GM23338 (cell line): ENCODE data around the gene SESN2. TPM values are rescaled to one million over a fixed set of nuclear protein-coding genes. Genes with fewer than 3 reads are reported as not detected.

ENCODE experiments used
- ATAC-seq: fragments of 200-7000 bp; cut with Tn5 transposase; 3 replicates; pipeline ENCODE4 v1.9.1; 2020
- DNase-seq: peaks from one replicate; pipeline ENCODE4 v3.0.0-alpha.2; 2015; ENCODE audit warnings: low spot score
- H2AFZ ChIP-seq: fragments of 200-600 bp; sonication (generic); 2 replicates; pipeline ENCODE4 v1.8.0; 2016; ENCODE audit warnings: antibody characterized with exemption, mild to moderate bottlenecking, moderate library complexity
- H3F3A ChIP-seq: fragments of 200-600 bp; sonication (generic); replicated peaks from 2 replicates; pipeline ENCODE4 v1.8.0; 2017; ENCODE audit warnings: antibody characterized with exemption, mixed run types, low read depth
- H3K27ac ChIP-seq: fragments of 200-600 bp; sonication (generic); 2 replicates; pipeline ENCODE4 v1.6.1; 2016; ENCODE audit warnings: low read depth
- H3K27me3 ChIP-seq: fragments of 200-600 bp; sonication (generic); 2 replicates; pipeline ENCODE4 v1.8.0; 2016; ENCODE audit warnings: mild to moderate bottlenecking, mixed run types, moderate library complexity; ENCODE audit not compliant: insufficient read depth
- H3K36me3 ChIP-seq: fragments of 200-600 bp; sonication (generic); 2 replicates; pipeline ENCODE4 v1.8.0; 2016; ENCODE audit warnings: mild to moderate bottlenecking; ENCODE audit not compliant: insufficient read depth
- H3K4me1 ChIP-seq: fragments of 200-600 bp; sonication (generic); 2 replicates; pipeline ENCODE4 v1.8.0; 2016; ENCODE audit warnings: mild to moderate bottlenecking, moderate library complexity; ENCODE audit not compliant: insufficient read depth
- H3K4me2 ChIP-seq: fragments of 200-600 bp; sonication (generic); 2 replicates; pipeline ENCODE4 v1.7.1; 2017; ENCODE audit warnings: mixed run types
- H3K4me3 ChIP-seq: fragments of 200-600 bp; sonication (generic); 2 replicates; pipeline ENCODE4 v1.6.1; 2016; ENCODE audit warnings: mixed run types
- H3K79me2 ChIP-seq: fragments of 200-600 bp; sonication (generic); replicated peaks from 2 replicates; pipeline ENCODE4 v1.8.0; 2017; ENCODE audit warnings: mild to moderate bottlenecking; ENCODE audit not compliant: insufficient read depth
- H3K9me2 ChIP-seq: fragments of 200-600 bp; sonication (generic); 2 replicates; pipeline ENCODE4 v1.8.0; 2017; ENCODE audit not compliant: insufficient read depth
- H4K20me1 ChIP-seq: fragments of 200-600 bp; sonication (generic); replicated peaks from 2 replicates; pipeline ENCODE4 v1.8.0; 2017; ENCODE audit warnings: mild to moderate bottlenecking; ENCODE audit not compliant: insufficient read depth
- H3K27ac Mint-ChIP-seq: 2 replicates; pipeline ENCODE4 v1.8.0; 2020; ENCODE audit warnings: inconsistent platforms, mild to moderate bottlenecking, moderate library complexity, mixed read lengths
- H3K27me3 Mint-ChIP-seq: 3 replicates; pipeline ENCODE4 v1.8.0; 2022; ENCODE audit warnings: low read depth, mild to moderate bottlenecking, moderate library complexity, mixed read lengths, inconsistent platforms; ENCODE audit not compliant: insufficient read depth, poor library complexity
- H3K36me3 Mint-ChIP-seq: 3 replicates; pipeline ENCODE4 v1.8.0; 2021; ENCODE audit warnings: low read depth, mild to moderate bottlenecking, inconsistent platforms, moderate library complexity, mixed read lengths
- H3K4me1 Mint-ChIP-seq: 3 replicates; pipeline ENCODE4 v1.8.0; 2020; ENCODE audit warnings: mild to moderate bottlenecking, inconsistent platforms, mixed read lengths
- H3K4me3 Mint-ChIP-seq: 3 replicates; pipeline ENCODE4 v1.8.0; 2021; ENCODE audit warnings: moderate library complexity, mild to moderate bottlenecking, inconsistent platforms, mixed read lengths
- H3K9me3 Mint-ChIP-seq: 3 replicates; pipeline ENCODE4 v1.8.0; 2020; ENCODE audit warnings: moderate library complexity, mild to moderate bottlenecking, inconsistent platforms, mixed read lengths
- CREB1 ChIP-seq: fragments of 250-450 bp; sonication (Bioruptor Pico); IDR thresholded peaks from 2 replicates; pipeline ENCODE4 v1.5.0; 2020; ENCODE audit warnings: low read depth, mild to moderate bottlenecking, moderate library complexity
- CTCF ChIP-seq, 2 experiments: fragments of 200-600 bp in 1 of 2; sonication (generic) in 1 of 2; conservative IDR thresholded peaks; 2 replicates each; pipeline versions ENCODE4 v1.5.1 to v1.6.1; 2016 to 2017; ENCODE audit warnings: antibody characterized with exemption in 2 of 2, low read depth in 2 of 2, mild to moderate bottlenecking in 2 of 2, moderate library complexity in 1 of 2
- ETS1 ChIP-seq: IDR thresholded peaks from 2 replicates; pipeline ENCODE4 v1.6.1; 2016; ENCODE audit warnings: antibody characterized with exemption
- EZH2 ChIP-seq: fragments of 200-600 bp; sonication (generic); IDR thresholded peaks from one replicate; pipeline ENCODE4 v1.8.0; 2017; ENCODE audit warnings: antibody characterized with exemption, mild to moderate bottlenecking, low read depth; ENCODE audit not compliant: unreplicated experiment
- JUNB ChIP-seq: IDR thresholded peaks from one replicate; pipeline ENCODE4 v1.6.1; 2016; ENCODE audit warnings: antibody characterized with exemption; ENCODE audit not compliant: unreplicated experiment
- NANOG ChIP-seq: IDR thresholded peaks from 2 replicates; pipeline ENCODE4 v1.6.1; 2016; ENCODE audit warnings: antibody characterized with exemption, borderline replicate concordance
- POLR2AphosphoS5 ChIP-seq: IDR thresholded peaks from 2 replicates; pipeline ENCODE4 v1.6.1; 2016; ENCODE audit warnings: antibody characterized with exemption, low read depth
- REST ChIP-seq: IDR thresholded peaks from one replicate; pipeline ENCODE4 v1.6.1; 2018; ENCODE audit warnings: antibody characterized with exemption; ENCODE audit not compliant: unreplicated experiment
- STAT1 ChIP-seq: IDR thresholded peaks from one replicate; pipeline ENCODE4 v1.6.1; 2016; ENCODE audit warnings: antibody characterized with exemption; ENCODE audit not compliant: unreplicated experiment
- ZNF114 ChIP-seq: fragments of 250-450 bp; sonication (Bioruptor Pico); IDR thresholded peaks from 2 replicates; pipeline ENCODE4 v1.5.0; 2020; ENCODE audit warnings: mild to moderate bottlenecking, moderate library complexity
- ZNF331 ChIP-seq: fragments of 250-450 bp; sonication (Bioruptor Pico); IDR thresholded peaks from 2 replicates; pipeline ENCODE4 v1.5.0; 2020; ENCODE audit warnings: low read depth, mild to moderate bottlenecking, moderate library complexity
- ZNF462 ChIP-seq: fragments of 250-450 bp; sonication (Bioruptor Pico); IDR thresholded peaks from 2 replicates; pipeline ENCODE4 v1.5.0; 2020; ENCODE audit warnings: mild to moderate bottlenecking, moderate library complexity
- polyA plus RNA-seq: library from polyadenylated mRNA; unstranded; fragments of >200 nt; fragmentation: Nextera tagmentation; extraction: Ambion mirVana; gene quantifications from 2 replicates; pipeline ENCODE4 v1.2.1, GENCODE V29; 2016
- total RNA-seq: library from RNA; depleted of rRNA; stranded (reverse); fragments of >200 nt; shearing (Covaris generic); gene quantifications from 2 replicates; pipeline ENCODE4 v1.2.3, GENCODE V29; 2014

SESN2 gene
- total and polyA plus RNA-seq, 2 experiments from 2014 or later: 22.8 to 52.1 TPM

GRCh38 chr1:28309702-28310101 lies 50.4 kb downstream of the SESN2 start (continued):
- no peak for TF ChIP-seq ZNF462 (CRISPR knock-in tag)
- no peak for TF ChIP-seq POLR2AphosphoS5

GRCh38 chr1:28313702-28314546 lies 54.6 kb downstream of the SESN2 start:
- ATAC-seq (no peak), DNase-seq (no peak)
- Mint-ChIP-seq H3K36me3 (no peaks in the 10 kb centered on the region), H3K27me3 (peaks cover 1% of the 10 kb centered on the region), H3K4me1 (no peaks in the 10 kb centered on the region), H3K27ac (no peak overlapping the region), H3K9me3 (no peaks in the 10 kb centered on the region), H3K4me3 (no peak overlapping the region)
- Histone ChIP-seq H4K20me1 (no peaks in the 10 kb centered on the region), H3K4me2 (no peak overlapping the region), H3K4me3 (no peak overlapping the region), H3K27me3 (no peaks in the 10 kb centered on the region), H3F3A (no peaks in the 10 kb centered on the region), H3K9me2 (no peaks in the 10 kb centered on the region), H3K79me2 (no peaks in the 10 kb centered on the region), H3K36me3 (no peaks in the 10 kb centered on the region), H3K4me1 (no peaks in the 10 kb centered on the region), H3K27ac (no peak overlapping the region), H2AFZ (0 out of 2 replicates have a peak overlapping the region, but pooled peaks have one; percentile 74)
- no peak for TF ChIP-seq POLR2AphosphoS5
- TF ChIP-seq EZH2: no peak
- TF ChIP-seq CREB1: no peak
- no peak for TF ChIP-seq ZNF331 (CRISPR knock-in tag)
- no peak for TF ChIP-seq STAT1
- no peak for TF ChIP-seq NANOG
- TF ChIP-seq ZNF114 (CRISPR knock-in tag): no peak
- no peak for TF ChIP-seq ETS1
- no peak for TF ChIP-seq REST
- no peak for TF ChIP-seq CTCF (conservative IDR thresholded peaks at IDR 0.05; ENCODE audit: low read depth in 2 of 2)
- no peak for TF ChIP-seq JUNB
